Mucosa of rectum (tissue), 2 donors: Measurements from ENCODE around the gene DYNC1I1.

Source experiments
- H3K27ac ChIP-seq, 2 donors: one replicate each; pipeline ENCODE4 v1.7.0; 2013; ENCODE audit warnings: inconsistent platforms in 2 of 2, low read depth in 2 of 2, low read length in 2 of 2
- H3K27me3 ChIP-seq, 2 donors: one replicate each; pipeline ENCODE4 v1.7.0; 2013; ENCODE audit warnings: low read length in 2 of 2; ENCODE audit not compliant: control insufficient read depth in 2 of 2, insufficient read depth in 2 of 2
- H3K36me3 ChIP-seq, 2 donors: one replicate each; pipeline ENCODE4 v1.7.0; 2013; ENCODE audit warnings: low read length in 2 of 2; ENCODE audit not compliant: control insufficient read depth in 2 of 2, insufficient read depth in 2 of 2
- H3K4me1 ChIP-seq, 2 donors: one replicate each; pipeline ENCODE4 v1.7.0; 2013; ENCODE audit warnings: low read length in 2 of 2, mild to moderate bottlenecking in 1 of 2; ENCODE audit not compliant: control insufficient read depth in 2 of 2, insufficient read depth in 2 of 2
- H3K4me3 ChIP-seq, 2 donors: one replicate each; pipeline ENCODE4 v1.7.0; 2013; ENCODE audit warnings: low read length in 2 of 2
- H3K9ac ChIP-seq, 2 donors: one replicate each; pipeline ENCODE4 v1.7.0; 2013; ENCODE audit warnings: low read length in 2 of 2, low read depth in 1 of 2, mild to moderate bottlenecking in 1 of 2
- H3K9me3 ChIP-seq, 2 donors: one replicate each; pipeline ENCODE4 v1.7.0; 2013; ENCODE audit warnings: low read length in 2 of 2; ENCODE audit not compliant: control insufficient read depth in 2 of 2
- donor health status: healthy.
- donor health status: Normal muscosa, but diverticular disease.

DYNC1I1 gene

GRCh38 chr7:95845007-95845406 is 72.7 kb downstream of the DYNC1I1 start:
- H3K4me1 ChIP-seq: no peaks in the 10 kb centered on the region
- H3K9ac ChIP-seq: no peak overlapping the region
- H3K9me3 ChIP-seq: no peaks in the 10 kb centered on the region
- no peaks in the 10 kb centered on the region for H3K27me3 ChIP-seq
- no peaks in the 10 kb centered on the region for H3K36me3 ChIP-seq
- H3K27ac ChIP-seq: no peak overlapping the region
- H3K4me3 ChIP-seq: no peak overlapping the region

GRCh38 chr7:95847061-95847460 is 74.7 kb downstream of the DYNC1I1 start:
- H3K27ac ChIP-seq: no peak overlapping the region
- H3K4me1 ChIP-seq: no peaks in the 10 kb centered on the region
- no peak overlapping the region for H3K9ac ChIP-seq
- H3K36me3 ChIP-seq: no peaks in the 10 kb centered on the region
- no peak overlapping the region for H3K4me3 ChIP-seq
- no peaks in the 10 kb centered on the region for H3K27me3 ChIP-seq
- H3K9me3 ChIP-seq: no peaks in the 10 kb centered on the region

GRCh38 chr7:95859429-95859828 is 87.1 kb downstream of the DYNC1I1 start:
- Histone ChIP-seq H3K36me3 (no peaks in the 10 kb centered on the region), H3K4me1 (no peaks in the 10 kb centered on the region), H3K9me3 (no peaks in the 10 kb centered on the region), H3K27me3 (no peaks in the 10 kb centered on the region), H3K4me3 (no peak overlapping the region), H3K9ac (no peak overlapping the region), H3K27ac (no peak overlapping the region)

- Histone ChIP-seq H3K36me3 (no peaks in the 10 kb centered on the region), H3K27me3 (no peaks in the 10 kb centered on the region), H3K9me3 (no peaks in the 10 kb centered on the region), H3K27ac (no peak overlapping the region), H3K4me3 (no peak overlapping the region), H3K9ac (no peak overlapping the region), H3K4me1 (no peaks in the 10 kb centered on the region)
These were observed 88.7 kb downstream of the DYNC1I1 start for GRCh38 chr7:95861041-95861440.

GRCh38 chr7:95863623-95864022 is 91.3 kb downstream of the DYNC1I1 start:
- no peaks in the 10 kb centered on the region for H3K9me3 ChIP-seq
- H3K9ac ChIP-seq: no peak overlapping the region
- no peak overlapping the region for H3K27ac ChIP-seq
- no peaks in the 10 kb centered on the region for H3K4me1 ChIP-seq
- H3K36me3 ChIP-seq: no peaks in the 10 kb centered on the region
- H3K4me3 ChIP-seq: no peak overlapping the region
- peaks cover 0 to 2% of the 10 kb centered on the region in 2 donors for H3K27me3 ChIP-seq

- peaks cover 0 to 2% of the 10 kb centered on the region in 2 donors for H3K27me3 ChIP-seq
- H3K36me3 ChIP-seq: no peaks in the 10 kb centered on the region
- no peak overlapping the region for H3K4me3 ChIP-seq
- no peaks in the 10 kb centered on the region for H3K9me3 ChIP-seq
- H3K27ac ChIP-seq: no peak overlapping the region
- H3K4me1 ChIP-seq: no peaks in the 10 kb centered on the region
- H3K9ac ChIP-seq: no peak overlapping the region
These were observed 93.5 kb downstream of the DYNC1I1 start for GRCh38 chr7:95865716-95866371.

- H3K9me3 ChIP-seq: no peaks in the 10 kb centered on the region
- H3K4me3 ChIP-seq: no peak overlapping the region
- H3K9ac ChIP-seq: no peak overlapping the region
- H3K27me3 ChIP-seq: peaks cover 0 to 2% of the 10 kb centered on the region in 2 donors
- H3K27ac ChIP-seq: no peak overlapping the region
- H3K36me3 ChIP-seq: no peaks in the 10 kb centered on the region
- H3K4me1 ChIP-seq: no peaks in the 10 kb centered on the region
These were observed 95.0 kb downstream of the DYNC1I1 start for GRCh38 chr7:95867309-95867708.

GRCh38 chr7:95871075-95871848 is 98.9 kb downstream of the DYNC1I1 start:
- Histone ChIP-seq H3K4me1 (no peaks in the 10 kb centered on the region), H3K27me3 (peaks cover 0 to 2% of the 10 kb centered on the region in 2 donors), H3K27ac (no peak overlapping the region), H3K36me3 (no peaks in the 10 kb centered on the region), H3K9ac (no peak overlapping the region), H3K4me3 (no peak overlapping the region), H3K9me3 (no peaks in the 10 kb centered on the region)

GRCh38 chr7:95871896-95872295 is 99.5 kb downstream of the DYNC1I1 start:
- H3K9me3 ChIP-seq: no peaks in the 10 kb centered on the region
- no peaks in the 10 kb centered on the region for H3K4me1 ChIP-seq
- H3K27ac ChIP-seq: no peak overlapping the region
- H3K9ac ChIP-seq: no peak overlapping the region
- no peak overlapping the region for H3K4me3 ChIP-seq
- no peaks in the 10 kb centered on the region for H3K36me3 ChIP-seq
- H3K27me3 ChIP-seq: peaks cover 0 to 2% of the 10 kb centered on the region in 2 donors

- Histone ChIP-seq H3K4me1 (no peaks in the 10 kb centered on the region), H3K27ac (no peak overlapping the region), H3K27me3 (no peaks in the 10 kb centered on the region), H3K9me3 (no peaks in the 10 kb centered on the region), H3K4me3 (no peak overlapping the region), H3K36me3 (no peaks in the 10 kb centered on the region), H3K9ac (no peak overlapping the region)
These were observed 101.8 kb downstream of the DYNC1I1 start for GRCh38 chr7:95874129-95874528.
